HepG2 (cell line): ENCODE measurements around the gene HEATR1. TPM values are rescaled to one million over a fixed set of nuclear protein-coding genes. Genes with fewer than 3 reads are reported as not detected.

Experiments used
- ATRX ChIP-seq: sonication (generic); formaldehyde crosslinking; IDR thresholded peaks from 2 replicates; pipeline ENCODE4 v1.4.0; 2020; ENCODE audit warnings: missing genetic modification reagents, borderline replicate concordance
- CEBPG ChIP-seq: IDR thresholded peaks from 2 replicates; pipeline ENCODE4 v1.6.1; 2016
- HES4 ChIP-seq: sonication (generic); formaldehyde crosslinking; IDR thresholded peaks from 2 replicates; pipeline ENCODE4 v1.9.0; 2021; ENCODE audit warnings: mild to moderate bottlenecking, missing genetic modification reagents, borderline replicate concordance
- KDM6A ChIP-seq: IDR thresholded peaks from 2 replicates; pipeline ENCODE4 v1.6.1; 2016; ENCODE audit warnings: low read depth
- MLX ChIP-seq: IDR thresholded peaks from 2 replicates; pipeline ENCODE4 v1.6.1; 2016
- RNF219 ChIP-seq: sonication (generic); formaldehyde crosslinking; IDR thresholded peaks from 2 replicates; pipeline ENCODE4 v1.5.0; 2020; ENCODE audit warnings: mild to moderate bottlenecking, missing genetic modification reagents
- SRSF9 ChIP-seq: fragments of 200-400 bp; formaldehyde crosslinking; IDR thresholded peaks from 2 replicates; pipeline ENCODE4 v1.6.1; 2018; ENCODE audit warnings: borderline replicate concordance, mild to moderate bottlenecking, low read depth, low read length; ENCODE audit not compliant: insufficient read depth, poor library complexity, severe bottlenecking
- THYN1 ChIP-seq: sonication (generic); formaldehyde crosslinking; IDR thresholded peaks from 2 replicates; pipeline ENCODE4 v1.8.1; 2023; ENCODE audit warnings: low read depth, mild to moderate bottlenecking, moderate library complexity, missing genetic modification reagents, borderline replicate concordance
- ZBTB33 ChIP-seq: sonication (generic); formaldehyde crosslinking; IDR thresholded peaks from 2 replicates; pipeline ENCODE4 v1.4.0; 2020; ENCODE audit warnings: missing genetic modification reagents
- ZNF18 ChIP-seq: sonication (generic); formaldehyde crosslinking; IDR thresholded peaks from 2 replicates; pipeline ENCODE4 v1.8.0; 2022; ENCODE audit warnings: mild to moderate bottlenecking, missing genetic modification reagents; ENCODE audit not compliant: insufficient replicate concordance
- ZNF34 ChIP-seq: sonication (generic); formaldehyde crosslinking; IDR thresholded peaks from 2 replicates; pipeline ENCODE4 v1.4.0; 2020; ENCODE audit warnings: mild to moderate bottlenecking, missing genetic modification reagents, borderline replicate concordance
- ZNF557 ChIP-seq: sonication (generic); formaldehyde crosslinking; IDR thresholded peaks from 2 replicates; pipeline ENCODE4 v1.4.0; 2020; ENCODE audit warnings: missing genetic modification reagents
- ZNF567 ChIP-seq: sonication (generic); formaldehyde crosslinking; IDR thresholded peaks from 2 replicates; pipeline ENCODE4 v1.8.1; 2023; ENCODE audit warnings: mild to moderate bottlenecking, missing genetic modification reagents, borderline replicate concordance
- ZNF609 ChIP-seq: sonication (generic); formaldehyde crosslinking; IDR thresholded peaks from 2 replicates; pipeline ENCODE4 v1.4.0; 2020; ENCODE audit warnings: mild to moderate bottlenecking, missing genetic modification reagents, borderline replicate concordance
- ZNF782 ChIP-seq: sonication (generic); formaldehyde crosslinking; IDR thresholded peaks from 2 replicates; pipeline ENCODE4 v1.4.0; 2020; ENCODE audit warnings: missing genetic modification reagents, mild to moderate bottlenecking, borderline replicate concordance
- ZNF83 ChIP-seq: sonication (generic); formaldehyde crosslinking; IDR thresholded peaks from 2 replicates; pipeline ENCODE4 v1.4.0; 2020; ENCODE audit warnings: missing genetic modification reagents, mild to moderate bottlenecking, borderline replicate concordance
- polyA plus RNA-seq, 8 experiments: library from polyadenylated mRNA; depleted of rRNA in 3 of 8; stranded (reverse) in 7 of 8; unstranded in 1 of 8; fragments of >200 nt; fragmentation: Illumina TruSeq in 4 of 8; extraction: Trizol in 4 of 8; gene quantifications; 2 replicates each; pipeline versions ENCODE4 v1.2.1 to v1.2.3, GENCODE V29; 2011 to 2016; ENCODE audit warnings: low read depth in 4 of 8, missing spikeins in 1 of 8, mixed read lengths in 1 of 8; ENCODE audit not compliant: insufficient read depth in 1 of 8
- total RNA-seq, 5 experiments: library from RNA; depleted of rRNA; stranded (reverse); fragments of >200 nt; fragmentation: Illumina TruSeq; extraction: Trizol; gene quantifications; 2 replicates each; pipeline ENCODE4 v1.2.3, GENCODE V29; 2016; ENCODE audit warnings: low read depth in 1 of 5

The HEATR1 gene
- total and polyA plus RNA-seq, 2 of the 13 experiments (the other 11 are each of a cell fraction or from before 2014, with no cell fraction given), result 10.2 to 45.8 TPM

- TF ChIP-seq ZNF609 (0 out of 2 replicates have a peak, but pooled peaks have one; percentile 48), ZNF83 (CRISPR knock-in tag) (no peak), SRSF9 (no peak), ZNF557 (CRISPR knock-in tag) (no peak), ZNF567 (0 out of 2 replicates have a peak, but pooled peaks have one; percentile 29), RNF219 (no peak), MLX (CRISPR knock-in tag) (peak; percentile 38; the same call in 1 of the 2 replicates), ATRX (no peak), ZNF34 (no peak), THYN1 (no peak), CEBPG (CRISPR knock-in tag) (peak; percentile 65), KDM6A (CRISPR knock-in tag) (no peak), ZNF782 (peak; percentile 38; the same call in 1 of the 2 replicates), ZNF18 (CRISPR knock-in tag) (peak; percentile 44), ZBTB33 (peak; percentile 54), HES4 (CRISPR knock-in tag) (no peak)
These were observed at the start of gene HEATR1 (continued) for GRCh38 chr1:236603991-236604904.
